ENCODE data around the gene GPM6B.

DNA sequence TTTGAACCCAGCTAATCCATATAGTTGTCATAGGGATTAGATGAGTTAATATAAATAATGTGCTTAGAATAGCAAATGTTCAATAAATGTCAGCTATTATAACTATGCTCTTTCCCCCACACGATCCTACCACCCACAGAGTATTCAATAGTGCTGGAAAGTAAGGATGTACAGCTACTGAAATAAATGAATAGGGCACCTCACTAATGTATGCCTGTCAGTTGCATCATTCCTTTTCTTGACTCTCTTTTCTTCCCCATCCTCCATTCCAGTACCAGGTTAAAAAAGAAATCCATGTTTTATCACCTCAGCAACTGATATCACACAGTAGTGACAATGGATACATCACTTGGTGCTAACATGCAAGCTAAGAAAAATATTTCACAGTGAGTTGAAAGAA lies 42.8 kb upstream of the GPM6B start:
- no peak for TF ChIP-seq POLR2A (IDR thresholded peaks at IDR 0.05)
- TF ChIP-seq, protein P1, sequence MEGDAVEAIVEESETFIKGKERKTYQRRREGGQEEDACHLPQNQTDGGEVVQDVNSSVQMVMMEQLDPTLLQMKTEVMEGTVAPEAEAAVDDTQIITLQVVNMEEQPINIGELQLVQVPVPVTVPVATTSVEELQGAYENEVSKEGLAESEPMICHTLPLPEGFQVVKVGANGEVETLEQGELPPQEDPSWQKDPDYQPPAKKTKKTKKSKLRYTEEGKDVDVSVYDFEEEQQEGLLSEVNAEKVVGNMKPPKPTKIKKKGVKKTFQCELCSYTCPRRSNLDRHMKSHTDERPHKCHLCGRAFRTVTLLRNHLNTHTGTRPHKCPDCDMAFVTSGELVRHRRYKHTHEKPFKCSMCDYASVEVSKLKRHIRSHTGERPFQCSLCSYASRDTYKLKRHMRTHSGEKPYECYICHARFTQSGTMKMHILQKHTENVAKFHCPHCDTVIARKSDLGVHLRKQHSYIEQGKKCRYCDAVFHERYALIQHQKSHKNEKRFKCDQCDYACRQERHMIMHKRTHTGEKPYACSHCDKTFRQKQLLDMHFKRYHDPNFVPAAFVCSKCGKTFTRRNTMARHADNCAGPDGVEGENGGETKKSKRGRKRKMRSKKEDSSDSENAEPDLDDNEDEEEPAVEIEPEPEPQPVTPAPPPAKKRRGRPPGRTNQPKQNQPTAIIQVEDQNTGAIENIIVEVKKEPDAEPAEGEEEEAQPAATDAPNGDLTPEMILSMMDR (IDR thresholded peaks at IDR 0.05), result no peak
- no peak for TF ChIP-seq EP300 (IDR thresholded peaks at IDR 0.05)

Measured in gastroesophageal sphincter (tissue), 3 donors.